GM15510 (cell line): ENCODE results near the gene PEPD.

ENCODE experiments used
- POLR2A ChIP-seq: IDR thresholded peaks from 3 replicates; pipeline ENCODE4 v1.6.1; 2011; ENCODE audit warnings: borderline replicate concordance; ENCODE audit not compliant: insufficient read length; ENCODE audit errors: extremely low read depth

The PEPD gene

GRCh38 chr19:33404506-33405253, 116.9 kb downstream of the PEPD start:
- no peak for TF ChIP-seq POLR2A

GRCh38 chr19:33403973-33404304, 117.7 kb downstream of the PEPD start:
- no peak for TF ChIP-seq POLR2A

DNA sequence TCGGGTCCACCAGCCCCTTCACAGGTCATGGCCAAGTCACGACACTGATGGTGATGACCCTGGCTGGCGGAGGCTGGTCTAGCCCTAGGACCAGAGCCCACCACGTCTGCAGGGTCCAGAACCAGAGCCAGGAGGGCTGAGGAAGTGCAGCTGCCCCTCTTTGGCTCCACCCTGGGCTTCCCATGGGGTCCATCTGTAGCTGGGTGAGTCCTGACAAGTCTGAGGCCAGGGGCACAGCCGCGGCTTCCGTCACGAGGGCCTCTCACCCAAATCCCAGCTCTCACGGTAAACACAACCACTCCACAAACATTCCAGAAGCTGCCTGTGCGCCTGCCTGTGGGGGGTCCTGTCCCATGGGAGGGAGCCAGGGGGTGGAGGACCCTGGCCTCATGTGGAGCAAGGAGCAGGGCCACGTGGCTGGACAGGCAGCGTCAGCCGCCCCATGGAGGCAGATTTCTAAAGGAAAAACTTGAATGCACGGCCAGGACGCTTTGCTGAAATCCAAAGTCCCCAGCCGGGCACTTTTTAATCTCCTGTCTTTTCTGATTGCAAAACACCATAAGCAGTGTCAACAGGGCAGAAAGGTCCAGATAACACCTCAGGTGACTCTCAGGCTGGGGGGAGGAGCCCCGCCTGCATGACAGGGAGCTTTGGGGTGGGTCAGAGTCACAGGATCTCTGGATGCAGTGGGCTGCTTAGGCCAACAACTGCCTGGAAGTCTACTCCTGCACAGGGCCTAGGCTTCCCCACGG, 118.2 kb downstream of the PEPD start:
- no peak for TF ChIP-seq POLR2A

DNA sequence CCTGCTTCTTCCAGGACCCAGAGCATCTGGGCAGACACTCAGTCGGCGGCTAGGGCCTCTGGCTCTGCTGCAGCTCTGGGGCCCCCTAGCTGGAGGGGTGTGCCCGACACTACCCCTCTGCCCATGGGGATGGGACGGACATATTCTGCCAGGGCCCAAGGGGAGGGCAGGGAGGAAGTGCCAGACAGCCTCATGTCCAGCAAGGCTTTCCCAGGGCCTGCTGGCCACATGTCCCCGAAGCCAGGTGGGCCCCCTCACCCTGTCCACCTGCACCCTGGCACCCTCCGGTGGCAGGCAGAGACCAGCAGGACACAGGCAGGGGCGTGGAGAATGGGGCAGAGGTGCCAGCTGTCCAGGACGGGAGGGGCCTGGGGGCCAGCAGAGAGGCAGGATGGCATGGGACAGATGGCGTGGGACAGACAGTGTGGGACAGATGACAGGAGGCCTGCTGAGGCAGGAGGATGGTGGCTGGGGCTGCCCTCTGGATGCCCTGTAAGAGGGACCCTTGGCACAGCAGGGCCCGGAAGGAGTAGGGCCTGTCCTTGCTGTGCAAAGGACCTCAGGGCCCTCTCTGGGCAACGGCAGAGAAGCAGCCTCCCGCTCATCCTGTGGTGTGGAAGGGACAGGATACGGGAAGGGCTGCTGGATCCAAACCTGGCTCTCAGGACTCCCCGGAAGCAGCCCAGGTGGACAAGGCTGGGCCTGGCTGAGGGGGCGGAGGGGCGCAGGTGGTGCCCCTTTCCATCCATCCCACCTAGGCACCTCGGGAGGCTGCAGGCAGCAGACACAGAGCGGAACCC, 119.0 kb downstream of the PEPD start:
- no peak for TF ChIP-seq POLR2A

DNA sequence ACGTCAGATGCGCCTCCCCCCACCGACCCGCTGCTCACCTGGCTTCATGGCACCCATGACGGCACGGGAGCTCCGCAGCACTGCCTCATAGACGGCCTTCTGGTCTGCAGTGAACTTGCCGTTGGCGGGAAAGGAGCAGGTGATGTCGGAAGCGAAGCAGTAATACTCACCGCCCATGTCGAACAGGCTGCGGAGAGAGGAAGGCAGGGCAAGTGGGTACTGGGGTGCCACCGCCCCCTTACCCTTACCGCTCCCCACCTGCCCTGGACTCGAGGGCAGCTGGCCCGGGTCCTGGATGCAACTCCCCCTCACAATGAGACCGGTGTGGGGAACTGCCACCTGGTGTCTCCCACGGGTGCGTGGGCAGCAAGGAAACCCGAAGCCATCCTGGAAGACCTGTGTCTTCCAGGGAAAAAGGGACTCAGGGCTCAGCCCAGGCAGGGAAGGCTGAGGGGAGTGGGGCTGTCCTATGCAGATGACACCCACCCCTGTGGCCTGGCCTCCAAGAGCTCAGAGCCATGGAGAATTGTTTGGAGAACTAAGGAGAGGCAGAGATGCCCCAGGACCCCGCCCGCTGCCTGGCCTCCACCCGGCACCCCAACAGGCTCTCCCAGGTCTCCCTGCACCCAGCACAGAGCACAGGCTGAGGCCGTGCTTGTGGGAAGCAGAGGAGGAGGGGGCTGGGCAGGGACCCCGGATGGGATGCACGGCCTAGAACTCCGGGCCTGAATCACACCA, 119.7 kb downstream of the PEPD start:
- TF ChIP-seq POLR2A: no peak

DNA sequence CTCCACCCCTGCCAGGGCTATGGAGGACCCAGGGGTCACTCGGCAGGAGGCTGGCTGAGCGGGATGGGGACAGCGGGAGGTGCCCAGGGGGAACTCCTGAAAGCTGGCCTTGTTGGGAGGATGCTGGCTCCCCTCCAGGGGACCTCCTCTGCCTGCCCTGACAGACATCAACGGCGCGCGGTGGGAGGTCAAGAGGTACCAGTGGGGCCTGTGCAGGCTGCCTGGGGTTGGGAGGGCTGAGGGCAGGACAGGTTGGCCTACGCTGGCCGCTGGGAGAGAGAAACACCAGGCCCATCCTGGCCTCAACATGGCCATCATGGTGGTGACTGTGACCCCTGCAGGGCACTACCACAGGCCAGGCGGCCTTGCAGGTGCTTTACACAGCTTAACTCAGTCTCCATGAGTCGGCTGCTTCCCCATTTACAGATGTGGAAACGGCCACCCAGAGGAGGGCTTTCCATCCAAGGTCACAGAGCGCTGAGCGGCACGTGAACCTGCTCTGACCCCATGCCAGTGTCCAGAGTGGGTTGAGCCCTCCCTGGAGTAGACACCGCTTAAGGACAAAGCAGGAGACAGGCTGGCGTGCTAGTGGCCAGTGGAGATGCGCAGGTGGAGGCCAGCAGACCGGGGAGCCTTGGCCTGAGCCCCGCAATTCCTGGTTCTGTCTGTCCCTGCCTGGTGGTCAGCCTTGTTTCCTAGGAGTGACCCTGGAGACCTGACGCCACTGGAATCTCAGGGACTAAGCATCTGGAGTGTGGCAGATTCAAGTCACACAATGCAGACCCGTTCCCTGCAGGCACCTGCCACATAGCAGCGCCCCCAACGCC, 120.5 kb downstream of the PEPD start:
- no peak for TF ChIP-seq POLR2A

DNA sequence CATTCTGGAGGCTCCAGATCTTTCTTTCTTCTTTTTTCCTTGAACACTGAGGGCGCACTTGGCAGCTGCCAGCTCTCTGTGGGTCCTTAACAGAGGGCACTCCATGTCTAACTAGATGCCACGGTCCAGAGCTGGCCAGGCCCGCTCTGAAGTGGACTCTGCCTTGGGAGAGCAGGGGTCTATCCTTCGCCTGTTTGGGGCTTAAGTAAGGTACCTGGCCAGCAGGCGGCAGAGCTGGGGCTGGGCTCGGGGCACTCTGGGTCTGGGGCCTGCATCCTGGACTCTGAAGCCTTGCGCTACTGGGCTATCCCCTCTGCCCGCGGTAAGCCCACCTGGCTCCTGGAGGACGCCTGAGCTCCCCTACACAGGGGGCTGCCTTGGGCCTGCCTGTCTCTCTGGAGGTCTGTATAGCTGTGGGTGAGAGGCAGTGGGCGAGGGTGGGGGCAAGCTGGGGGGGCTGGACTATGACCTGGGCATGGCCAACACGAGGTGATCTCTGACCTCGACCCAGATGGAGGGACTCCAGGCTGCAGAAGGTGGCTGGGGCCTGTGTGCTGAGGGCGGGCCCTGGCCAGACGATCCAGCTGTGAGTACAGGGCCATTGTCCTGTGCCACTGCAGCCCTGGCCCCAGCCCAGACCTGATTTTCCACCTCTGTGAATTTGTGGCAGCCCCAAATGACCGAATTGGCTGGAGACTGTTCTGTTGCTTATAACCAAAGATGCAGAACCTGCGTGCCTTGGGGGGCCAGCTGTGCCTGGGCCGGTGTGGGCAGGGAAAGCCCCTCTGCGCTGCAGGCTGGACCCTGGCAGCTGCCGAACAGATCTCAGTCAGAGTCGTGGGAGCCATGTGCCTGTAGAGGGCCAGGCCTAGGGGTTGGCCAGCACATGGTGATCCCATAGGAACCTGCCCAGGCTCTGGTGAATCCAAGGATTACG, 121.6 kb downstream of the PEPD start:
- TF ChIP-seq POLR2A: no peak

DNA sequence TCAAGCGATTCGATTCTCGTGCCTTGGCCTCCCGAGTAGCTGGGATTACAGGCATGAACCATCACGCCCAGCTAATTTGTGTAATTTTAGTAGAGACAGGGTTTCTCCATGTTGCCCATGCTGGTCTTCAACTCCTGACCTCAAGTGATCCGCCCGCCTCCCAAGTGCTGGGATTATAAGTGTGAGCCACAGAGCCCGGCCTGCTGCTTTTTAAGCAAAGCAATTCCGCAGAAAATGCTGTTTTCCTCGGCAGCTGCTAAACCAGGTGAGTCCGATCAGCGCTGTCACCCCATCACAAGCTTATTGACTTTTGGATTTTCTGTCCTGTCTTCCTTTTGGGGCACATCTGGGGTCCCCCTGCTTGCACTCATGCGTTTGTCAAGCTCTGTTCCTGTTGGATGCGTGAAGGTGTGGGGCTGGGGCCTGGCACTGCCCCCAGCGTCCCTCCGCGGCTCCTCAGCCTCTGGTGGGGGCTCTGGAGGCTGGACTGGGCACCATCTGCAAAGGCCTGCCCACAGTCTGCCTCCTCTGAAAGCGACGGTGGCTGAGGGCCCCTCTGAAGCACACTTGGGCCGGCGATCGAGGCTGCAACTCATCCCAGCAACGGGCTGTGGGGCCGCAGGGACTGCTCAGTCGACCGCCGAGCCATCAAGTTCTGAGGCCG, 122.4 kb downstream of the PEPD start:
- no peak for TF ChIP-seq POLR2A

- TF ChIP-seq POLR2A: no peak
Measured at GRCh38 chr19:33398361-33399060, 123.1 kb downstream of the PEPD start.

DNA sequence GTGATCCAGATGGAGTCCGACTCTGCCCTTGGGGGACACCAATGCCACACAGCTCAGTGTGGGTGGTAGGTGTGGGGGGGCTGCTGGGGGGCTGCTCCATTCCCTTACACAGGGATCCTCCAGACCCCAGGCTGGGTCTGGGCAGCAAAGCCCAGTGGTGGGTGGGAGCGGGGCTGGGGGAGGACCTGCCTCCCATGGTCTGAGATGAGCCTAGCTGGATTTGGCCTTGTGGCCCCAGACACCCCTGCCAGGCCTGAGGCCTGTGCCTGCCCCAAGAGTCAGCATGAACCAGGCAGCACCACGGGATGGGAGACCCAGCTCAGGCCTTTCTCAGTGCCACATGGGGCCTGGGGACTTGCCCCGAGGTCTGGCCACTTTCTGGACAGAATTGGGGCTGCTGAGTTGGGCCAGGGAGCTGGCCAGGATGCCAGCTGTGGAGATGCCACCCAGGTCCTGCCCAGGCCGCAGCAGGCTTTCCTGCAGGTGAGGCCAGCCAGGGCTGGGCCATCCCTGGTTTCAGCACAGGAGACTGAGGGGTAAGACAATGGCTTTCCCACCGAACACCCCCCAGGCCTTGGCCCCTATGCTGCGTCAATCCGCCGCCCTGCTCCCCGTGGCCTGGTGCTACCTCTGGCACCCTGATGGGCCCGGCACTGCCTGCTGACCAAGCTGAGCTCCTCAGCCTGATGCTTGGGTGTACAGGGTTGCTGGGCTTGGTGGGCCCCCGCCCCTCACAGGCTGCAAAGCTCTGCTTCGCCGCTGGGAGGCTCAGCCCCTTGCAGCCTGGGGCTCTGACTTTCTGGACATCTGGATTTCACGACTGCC, 123.8 kb downstream of the PEPD start:
- TF ChIP-seq POLR2A: no peak
